C4-2B (cell line): Measurements from ENCODE around the gene BRINP1.

ENCODE experiments used
- CTCF ChIP-seq: fragments of 450-650 bp; conservative IDR thresholded peaks from 2 replicates; pipeline ENCODE4 v1.5.1; 2017; ENCODE audit warnings: mild to moderate bottlenecking
- ZFX ChIP-seq: fragments of 450-650 bp; IDR thresholded peaks from 2 replicates; pipeline ENCODE4 v1.6.1; 2017

DNA sequence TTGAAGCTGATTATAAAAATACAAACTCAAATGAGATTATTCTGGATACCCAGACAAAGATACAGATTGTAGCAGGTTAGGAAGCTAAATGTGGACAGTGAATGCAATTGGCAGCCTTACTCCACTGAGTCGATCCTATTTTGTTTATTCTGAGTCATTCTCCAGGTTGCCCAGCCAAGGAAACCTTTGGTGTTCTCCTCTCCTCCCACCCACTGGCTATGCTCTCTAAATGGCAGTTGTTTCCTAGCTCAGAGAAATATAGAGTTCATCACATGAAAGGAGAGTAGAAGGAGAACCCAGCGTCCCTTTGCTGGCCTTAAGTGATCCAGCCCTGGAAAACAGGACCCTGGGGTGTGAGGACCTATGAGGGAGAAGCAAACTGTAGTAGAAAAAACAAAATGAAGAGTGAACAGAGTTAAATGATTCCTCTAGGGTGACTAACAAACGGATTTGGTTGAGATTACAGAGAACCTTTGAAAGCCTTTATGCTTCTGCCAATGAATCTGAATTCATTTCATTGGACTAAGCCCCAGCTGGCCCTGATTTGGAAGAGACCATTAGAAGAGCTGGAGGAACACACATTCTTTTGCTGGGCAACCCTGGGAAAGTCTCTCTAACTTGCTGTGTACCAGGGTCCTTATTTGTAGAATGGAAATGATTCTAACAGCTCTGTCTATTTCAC, 95.1 kb downstream of the BRINP1 start:
- TF ChIP-seq CTCF (no peak), ZFX (no peak)
